Activated naive CD4-positive, alpha-beta T cell treated with anti-CD3 and anti-CD28 coated beads for 36 hours (primary cell): ENCODE measurements around the gene C1GALT1C1L. TPM values are rescaled to one million over a fixed set of nuclear protein-coding genes. Genes with fewer than 3 reads are reported as not detected.
"Not testable (repeated sequence)": the region's sequence is repeated elsewhere in the genome, so short reads cannot be mapped to it uniquely, and the experiment has no call there.

Experiments
- CTCF ChIA-PET: fragments of 350-600 bp; sonication (Branson Sonifier 250); formaldehyde crosslinking; loops from one replicate; lab custom pipeline; 2021; ENCODE audit warnings: antibody characterized with exemption; lab: Charles Lee
- DNase-seq: peaks from one replicate; pipeline ENCODE4 v3.0.0-alpha.2; 2020
- H3K27ac Mint-ChIP-seq: one replicate; pipeline ENCODE4 v1.8.0; 2021; ENCODE audit warnings: mild to moderate bottlenecking, mixed read lengths
- H3K27me3 Mint-ChIP-seq: one replicate; pipeline ENCODE4 v1.8.0; 2021; ENCODE audit warnings: low read depth, mixed read lengths
- H3K36me3 Mint-ChIP-seq: one replicate; pipeline ENCODE4 v1.8.0; 2021; ENCODE audit warnings: low read depth, mixed read lengths
- H3K4me1 Mint-ChIP-seq: one replicate; pipeline ENCODE4 v1.8.0; 2021; ENCODE audit warnings: low read depth, mixed read lengths
- H3K4me3 Mint-ChIP-seq: one replicate; pipeline ENCODE4 v1.8.0; 2021; ENCODE audit warnings: mild to moderate bottlenecking, moderate library complexity, mixed read lengths
- H3K9me3 Mint-ChIP-seq: one replicate; pipeline ENCODE4 v1.8.0; 2021; ENCODE audit warnings: mixed read lengths
- intact Hi-C: fragments of 100-400 bp; cut with micrococcal nuclease; formaldehyde crosslinking; loops from one replicate; pipeline ENCODE4 v1.15.1; 2023
- total RNA-seq, 2 experiments: library from RNA; stranded (reverse); gene quantifications; one replicate each; pipeline ENCODE4 v1.2.3, GENCODE V29; 2021

The C1GALT1C1L gene
- total RNA-seq, 2 experiments from 2014 or later: not detected

DNA sequence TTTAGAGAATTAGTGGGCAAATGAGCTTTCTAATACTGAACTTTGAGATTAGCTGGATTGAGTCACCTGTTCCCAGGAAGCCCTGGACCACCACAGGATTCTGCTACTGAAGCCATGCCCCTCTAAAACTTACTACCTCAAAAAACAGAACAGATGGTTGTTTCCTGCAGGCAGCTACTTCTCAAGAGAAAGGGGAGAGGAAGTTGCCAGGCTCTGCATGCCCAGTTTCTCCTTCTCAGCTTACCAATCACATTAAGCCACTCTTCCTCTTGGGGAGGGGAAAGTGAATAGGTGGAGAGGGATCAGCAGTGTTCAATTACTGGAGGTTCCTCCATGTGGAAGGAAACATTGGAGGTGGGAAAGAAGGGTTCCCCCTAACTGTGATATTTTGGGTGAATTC is 24.9 kb upstream of the C1GALT1C1L start:
- H3K27ac Mint-ChIP-seq: no peak overlapping the region
- intact Hi-C loops: no loop called here
- CTCF ChIA-PET: interaction anchor here (0.6 to 0.9 kb wide), 2 partner anchors 65 to 983 kb away, joined by 3 to 4 read pairs; no protein-coding TSS in a partner anchor

DNA sequence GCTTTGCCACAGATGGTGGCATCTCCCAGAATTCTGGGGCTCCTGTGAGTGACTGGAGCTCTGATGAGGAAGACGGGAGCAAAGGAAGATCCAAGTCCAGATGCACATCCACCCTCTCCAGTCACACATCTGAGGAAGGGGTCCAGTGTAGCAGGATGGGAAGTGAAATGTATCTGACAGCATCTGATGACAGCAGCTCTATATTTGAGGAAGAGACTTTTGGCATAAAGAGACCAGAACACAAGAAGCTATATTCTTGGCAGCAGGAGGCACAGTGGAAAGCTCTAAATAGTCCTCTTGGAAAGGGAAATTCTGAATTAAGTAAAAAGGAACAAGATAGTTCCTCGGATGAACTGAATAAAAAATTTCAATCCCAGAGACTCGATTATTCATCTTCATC is 23.5 kb upstream of the C1GALT1C1L start:
- no peaks in the 10 kb centered on the region for H3K4me1 Mint-ChIP-seq
- CTCF ChIA-PET: no interaction called here
- intact Hi-C loops: no loop called here
- no peak overlapping the region for H3K27ac Mint-ChIP-seq
- no peaks in the 10 kb centered on the region for H3K9me3 Mint-ChIP-seq
- peaks cover 3% of the 10 kb centered on the region for H3K27me3 Mint-ChIP-seq
- DNase-seq: no peak
- H3K4me3 Mint-ChIP-seq: no peak overlapping the region
- no peaks in the 10 kb centered on the region for H3K36me3 Mint-ChIP-seq

More for the DNA sequence above, 24.9 kb upstream of the C1GALT1C1L start:
- Mint-ChIP-seq H3K36me3 (no peaks in the 10 kb centered on the region), H3K9me3 (no peaks in the 10 kb centered on the region), H3K4me3 (no peak overlapping the region), H3K27me3 (peaks cover 3% of the 10 kb centered on the region), H3K4me1 (no peaks in the 10 kb centered on the region)
- DNase-seq: no peak

- H3K27ac Mint-ChIP-seq, H3K27me3 Mint-ChIP-seq, H3K9me3 Mint-ChIP-seq, H3K36me3 Mint-ChIP-seq, H3K4me3 Mint-ChIP-seq, intact Hi-C loops, H3K4me1 Mint-ChIP-seq, DNase-seq: not testable (repeated sequence)
- CTCF ChIA-PET: interaction anchor here (0.7 kb wide), 2 partner anchors 18 to 105 kb away, joined by 4 to 9 read pairs; no protein-coding TSS in a partner anchor
Observed at GRCh38 chr2:43698140-43698539, 21.9 kb upstream of the C1GALT1C1L start.

GRCh38 chr2:43692428-43692994 is 16.3 kb upstream of the C1GALT1C1L start:
- intact Hi-C loops: no loop called here
- CTCF ChIA-PET: interaction anchor here (0.7 kb wide), 2 partner anchors 18 to 288 kb away, joined by 3 to 5 read pairs; no protein-coding TSS in a partner anchor
- H3K27me3 Mint-ChIP-seq: no peaks in the 10 kb centered on the region
- H3K27ac Mint-ChIP-seq: no peak overlapping the region
- DNase-seq: no peak
- no peaks in the 10 kb centered on the region for H3K36me3 Mint-ChIP-seq
- no peaks in the 10 kb centered on the region for H3K4me1 Mint-ChIP-seq
- H3K9me3 Mint-ChIP-seq: no peaks in the 10 kb centered on the region
- no peak overlapping the region for H3K4me3 Mint-ChIP-seq

GRCh38 chr2:43689999-43690398 is 13.8 kb upstream of the C1GALT1C1L start:
- intact Hi-C loops: no loop called here
- DNase-seq: no peak
- H3K9me3 Mint-ChIP-seq: no peaks in the 10 kb centered on the region
- no peaks in the 10 kb centered on the region for H3K27me3 Mint-ChIP-seq
- CTCF ChIA-PET: no interaction called here
- H3K4me3 Mint-ChIP-seq: no peak overlapping the region
- no peak overlapping the region for H3K27ac Mint-ChIP-seq
- H3K36me3 Mint-ChIP-seq: no peaks in the 10 kb centered on the region
- peaks cover 4% of the 10 kb centered on the region for H3K4me1 Mint-ChIP-seq

DNA sequence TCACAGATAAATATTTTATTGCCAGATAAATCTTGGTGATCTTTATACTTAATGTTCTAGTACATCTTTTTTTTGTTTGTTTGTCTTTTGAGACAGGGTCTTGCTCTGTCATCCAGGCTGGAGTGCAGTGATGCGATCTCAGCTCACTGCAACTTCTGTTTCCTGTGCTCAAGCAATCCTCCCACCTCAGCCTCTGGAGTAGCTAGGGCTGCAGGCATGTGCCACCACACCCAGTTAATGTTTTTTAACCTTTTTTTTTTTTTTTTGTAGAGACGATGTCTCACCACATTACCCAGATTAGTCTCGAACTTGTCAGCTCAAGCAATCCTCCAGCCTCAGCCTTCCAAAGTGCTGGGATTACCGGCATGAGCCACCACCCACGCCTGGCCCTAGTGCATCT is 9.1 kb upstream of the C1GALT1C1L start:
- Mint-ChIP-seq H3K9me3 (no peaks in the 10 kb centered on the region), H3K4me1 (peaks cover 4% of the 10 kb centered on the region), H3K27me3 (no peaks in the 10 kb centered on the region), H3K27ac (no peak overlapping the region), H3K36me3 (no peaks in the 10 kb centered on the region), H3K4me3 (no peak overlapping the region)
- DNase-seq: no peak
- intact Hi-C loops: no loop called here
- CTCF ChIA-PET: interaction anchor here (0.7 kb wide), 2 partner anchors 35 to 1091 kb away, joined by 3 read pairs; no protein-coding TSS in a partner anchor

GRCh38 chr2:43677783-43678182 is 1.6 kb upstream of the C1GALT1C1L start:
- intact Hi-C loops, H3K4me3 Mint-ChIP-seq, CTCF ChIA-PET, H3K36me3 Mint-ChIP-seq, H3K4me1 Mint-ChIP-seq, H3K9me3 Mint-ChIP-seq, DNase-seq, H3K27ac Mint-ChIP-seq: not testable (repeated sequence)
- peaks cover 23% of the 10 kb centered on the region for H3K27me3 Mint-ChIP-seq

- no peak for DNase-seq
- H3K36me3 Mint-ChIP-seq: no peaks in the 10 kb centered on the region
- H3K27ac Mint-ChIP-seq: no peak overlapping the region
- H3K4me3 Mint-ChIP-seq: peak overlapping the region; percentile 55
- no peaks in the 10 kb centered on the region for H3K9me3 Mint-ChIP-seq
- intact Hi-C loops: no loop called here
- CTCF ChIA-PET: no interaction called here
- H3K4me1 Mint-ChIP-seq: no peaks in the 10 kb centered on the region
- H3K27me3 Mint-ChIP-seq: peaks cover 28% of the 10 kb centered on the region
Observed at GRCh38 chr2:43675646-43676321, 445 bp downstream of the C1GALT1C1L start.

DNA sequence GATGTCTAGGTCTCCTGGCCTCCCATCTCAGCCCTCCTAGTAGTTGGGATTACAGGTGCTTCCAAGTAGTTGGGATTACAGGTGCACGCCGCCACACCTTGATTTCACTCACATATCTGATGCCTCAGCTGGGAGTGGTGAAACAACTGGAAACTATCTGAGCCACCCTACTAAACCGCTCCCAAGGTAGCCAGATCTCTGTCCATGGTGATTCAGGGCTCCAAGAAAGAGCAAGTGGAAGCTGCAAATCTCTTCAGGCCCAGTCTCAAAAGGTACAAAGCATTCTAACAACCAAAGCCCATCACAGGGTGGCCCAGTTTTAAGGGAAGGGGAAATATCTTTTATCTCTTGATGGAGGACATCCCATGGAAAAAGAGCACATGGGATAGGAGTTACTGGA is 19.0 kb downstream of the C1GALT1C1L start:
- no peaks in the 10 kb centered on the region for H3K36me3 Mint-ChIP-seq
- CTCF ChIA-PET: interaction anchor here (0.6 kb wide), 1 partner anchor 587 kb away, joined by 4 read pairs; no protein-coding TSS in a partner anchor

GRCh38 chr2:43653506-43653905 is 22.7 kb downstream of the C1GALT1C1L start:
- H3K36me3 Mint-ChIP-seq: no peaks in the 10 kb centered on the region
- no peak for DNase-seq
- H3K27me3 Mint-ChIP-seq: peaks cover 6% of the 10 kb centered on the region
- CTCF ChIA-PET: no interaction called here
- H3K4me3 Mint-ChIP-seq: no peak overlapping the region
- intact Hi-C loops: no loop called here
- no peak overlapping the region for H3K27ac Mint-ChIP-seq
- no peaks in the 10 kb centered on the region for H3K4me1 Mint-ChIP-seq
- no peaks in the 10 kb centered on the region for H3K9me3 Mint-ChIP-seq

More for the DNA sequence above, 19.0 kb downstream of the C1GALT1C1L start:
- no peaks in the 10 kb centered on the region for H3K9me3 Mint-ChIP-seq
- no peaks in the 10 kb centered on the region for H3K4me1 Mint-ChIP-seq
- intact Hi-C loops: no loop called here
- peaks cover 6% of the 10 kb centered on the region for H3K27me3 Mint-ChIP-seq
- no peak overlapping the region for H3K27ac Mint-ChIP-seq
- H3K4me3 Mint-ChIP-seq: no peak overlapping the region
- no peak for DNase-seq

DNA sequence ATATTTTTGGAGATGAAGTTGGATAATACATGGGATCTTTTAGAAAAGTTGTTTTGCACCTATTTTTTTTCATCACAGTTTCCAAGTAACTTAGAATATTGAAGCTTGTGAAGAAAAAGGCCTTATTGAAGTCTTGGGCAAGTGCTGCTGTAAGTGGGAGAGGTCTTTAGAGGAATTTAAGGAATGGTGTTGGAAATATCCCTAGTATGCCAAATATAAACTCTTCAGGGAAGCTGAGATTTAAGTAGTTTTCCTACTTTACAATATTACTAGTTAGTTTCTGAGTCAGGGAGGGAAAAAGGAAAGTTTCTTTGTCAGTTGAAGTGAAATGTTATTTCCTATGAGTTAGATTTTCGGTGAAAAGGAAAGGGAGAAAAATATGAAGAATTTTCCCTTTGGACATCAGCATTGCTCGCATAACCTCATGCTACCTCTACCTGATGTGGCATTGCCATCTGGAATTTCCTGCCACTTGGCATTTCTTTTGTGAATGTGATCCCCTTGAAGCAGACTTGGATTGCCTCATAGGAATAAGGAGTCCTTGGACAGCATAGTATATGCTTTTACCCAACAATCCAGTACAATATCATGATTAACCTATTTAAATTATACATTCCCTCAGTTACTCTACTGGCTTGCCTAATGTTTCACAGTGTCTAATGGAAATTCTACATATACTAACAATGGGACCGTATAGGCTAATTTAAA is 27.1 kb downstream of the C1GALT1C1L start:
- no peaks in the 10 kb centered on the region for H3K36me3 Mint-ChIP-seq
- no peaks in the 10 kb centered on the region for H3K9me3 Mint-ChIP-seq
- no peak for DNase-seq
- CTCF ChIA-PET: no interaction called here
- peaks cover 4% of the 10 kb centered on the region for H3K27me3 Mint-ChIP-seq
- intact Hi-C loops: no loop called here
- H3K4me3 Mint-ChIP-seq: no peak overlapping the region
- no peaks in the 10 kb centered on the region for H3K4me1 Mint-ChIP-seq
- no peak overlapping the region for H3K27ac Mint-ChIP-seq

GRCh38 chr2:43643680-43644079 is 32.5 kb downstream of the C1GALT1C1L start:
- CTCF ChIA-PET: no interaction called here
- H3K36me3 Mint-ChIP-seq: no peaks in the 10 kb centered on the region

More at GRCh38 chr2:43643680-43644079, 32.5 kb downstream of the C1GALT1C1L start:
- no peaks in the 10 kb centered on the region for H3K4me1 Mint-ChIP-seq
- intact Hi-C loops: no loop called here
- H3K4me3 Mint-ChIP-seq: no peak overlapping the region
- no peak for DNase-seq
- H3K9me3 Mint-ChIP-seq: peaks cover 4% of the 10 kb centered on the region
- H3K27ac Mint-ChIP-seq: no peak overlapping the region
- no peaks in the 10 kb centered on the region for H3K27me3 Mint-ChIP-seq
